Measurements from ENCODE around the gene LRRC57.

The LRRC57 gene

GRCh38 chr15:42490671-42491538 lies 57.7 kb downstream of the LRRC57 start, which contains the start of gene ZNF106:
Gene ZNF106 (minus strand): TSS chr15:42491141. CDS start chr15:42472289, 18,852 bp downstream.
- DNase-seq, result peak; percentile 87

- no peak for DNase-seq
Observed at GRCh38 chr15:42490291-42490670, 58.3 kb downstream of the LRRC57 start.

Measured in activated naive CD4-positive, alpha-beta T cell treated with Interleukin-2 at 50 U/mL for 16 hours (primary cell).